Measurements from ENCODE around the gene KATNAL1. TPM values are rescaled to one million over a fixed set of nuclear protein-coding genes. Genes with fewer than 3 reads are reported as not detected.

KATNAL1 gene
- total and polyA plus RNA-seq, 10 of the 15 experiments (the other 5 are each of a cell fraction or from before 2014, with no cell fraction given) = 6.5 to 18.7 (median 11.7) TPM

- 83% methylated on average over 6 of the region's 6 CpGs for WGBS (ENCODE audit: insufficient coverage, insufficient replicate concordance, low lambda C conversion rate, missing lambda C conversion rate)
- in situ Hi-C loops (cut with MboI) = no loop called here
- ChIA-PET SMC1A (ENCODE audit: uncharacterized antibody, unreplicated experiment) (interaction anchor here (1.2 to 1.3 kb wide), 3 partner anchors 29 to 80 kb away, joined by 3 to 4 read pairs (median 4); no protein-coding TSS in a partner anchor), POLR2A (interaction anchor here (0.6 kb wide), 1 partner anchor 116 kb away, joined by 3 read pairs; no protein-coding TSS in a partner anchor), RAD21 (ENCODE audit: unreplicated experiment) (interaction anchor here (0.6 to 1.7 kb wide), 3 partner anchors 15 to 163 kb away, joined by 3 read pairs; no protein-coding TSS in a partner anchor), CTCF (interaction anchor here (2.2 kb wide), 1 partner anchor 19 kb away, joined by 4 read pairs; no protein-coding TSS in a partner anchor)
- intact Hi-C loops (cut with micrococcal nuclease; ENCODE audit: unreplicated experiment) = loop anchor here (5.0 kb wide), 1 partner anchor 106 kb away; no protein-coding TSS in a partner anchor
- Histone ChIP-seq H3K79me2 (ENCODE audit: control insufficient read depth, insufficient read depth, low read length) (no peaks in the 10 kb centered on the region), H3K36me3 (ENCODE audit: control insufficient read depth in 2 of 2, insufficient read depth in 2 of 2, low read length in 1 of 2) (no peaks in the 10 kb centered on the region), H3K4me2 (ENCODE audit: control insufficient read depth, insufficient read depth) (no peak overlapping the region), H3K9me3 (replicated peaks; ENCODE audit: control insufficient read depth, insufficient read depth, low read length) (peaks cover 7% of the 10 kb centered on the region; the same call in 1 of the 3 replicates), H3K27me3 (replicated peaks in 1 of 2; ENCODE audit: control insufficient read depth in 2 of 2, insufficient read depth in 2 of 2, low read length in 1 of 2) (no peaks in the 10 kb centered on the region), H3K4me3 (no peak overlapping the region), H3K9ac (ENCODE audit: control insufficient read depth, insufficient read depth, low read length) (no peak overlapping the region), H4K20me1 (ENCODE audit: control insufficient read depth, insufficient read depth) (no peaks in the 10 kb centered on the region), H2AFZ (ENCODE audit: control insufficient read depth, low read depth, low read length) (no peak overlapping the region), H3K4me1 (ENCODE audit: control insufficient read depth, insufficient read depth, low read length) (no peaks in the 10 kb centered on the region), H3K27ac (ENCODE audit: control insufficient read depth, insufficient read depth) (no peak overlapping the region)
- no peak for TF ChIP-seq GABPA (IDR thresholded peaks at IDR 0.05; ENCODE audit: low read depth)
- TF ChIP-seq SMARCA5 (IDR thresholded peaks at IDR 0.05) = no peak
- TF ChIP-seq SRF (IDR thresholded peaks at IDR 0.05; ENCODE audit: low read depth in 2 of 2, low read length in 2 of 2) = no peak
- TF ChIP-seq ATF7 (IDR thresholded peaks at IDR 0.05; ENCODE audit: low read depth) = no peak
- TF ChIP-seq ZNF384 (IDR thresholded peaks at IDR 0.05; ENCODE audit: borderline replicate concordance, low read depth, low read length) = no peak
- no peak for TF ChIP-seq MYC (IDR thresholded peaks at IDR 0.05; ENCODE audit: insufficient read depth, insufficient read length, insufficient replicate concordance, low read length, severe bottlenecking)
- TF ChIP-seq IKZF1 (conservative IDR thresholded peaks at IDR 0.05) = no peak
- no peak for TF ChIP-seq ASH2L (IDR thresholded peaks at IDR 0.05; ENCODE audit: borderline replicate concordance, low read depth)
- TF ChIP-seq MEF2A (IDR thresholded peaks at IDR 0.05; ENCODE audit: insufficient read depth, low read depth, low read length) = no peak
- no peak for TF ChIP-seq E2F4 (IDR thresholded peaks at IDR 0.05; ENCODE audit: low read depth, low read length)
- TF ChIP-seq TBL1XR1 (IDR thresholded peaks at IDR 0.05; ENCODE audit: low read depth, low read length) = no peak
- BruUV-seq (replicated peaks) = no TSS peak
- DNase-seq (ENCODE audit: low read depth, low spot score) = no peak
- no peak for ATAC-seq
- FAIRE-seq = no peak
Observed at GRCh38 chr13:30355839-30356238, 48.5 kb upstream of the KATNAL1 start.
